Right lobe of liver (tissue), 4 donors: Measurements from ENCODE around the gene ZNF618.

Source experiments
- POLR2A ChIP-seq: fragments of 450-650 bp; IDR thresholded peaks from one replicate; pipeline ENCODE4 v1.6.1; 2017; ENCODE audit warnings: antibody characterized with exemption, mild to moderate bottlenecking
- TF ChIP-seq, protein P1 (sequence below), 4 donors: fragments of 200-600 bp in 3 of 4; fragments of 450-650 bp in 1 of 4; IDR thresholded peaks; one replicate each; pipeline versions ENCODE4 v1.5.1 to v1.8.0; 2016 to 2022; ENCODE audit warnings: antibody characterized with exemption in 4 of 4, mild to moderate bottlenecking in 2 of 4
- donor health status: DM: no; HTN: no; CAD: no.
- donor health status: DM: no; HTN: no; CAD: no.
- donor health status: DM: no; HTN: yes; CAD: no.

GRCh38 chr9:113873926-113874325 lies 2.2 kb upstream of the ZNF618 start:
- TF ChIP-seq POLR2A = no peak
- TF ChIP-seq, protein P1, sequence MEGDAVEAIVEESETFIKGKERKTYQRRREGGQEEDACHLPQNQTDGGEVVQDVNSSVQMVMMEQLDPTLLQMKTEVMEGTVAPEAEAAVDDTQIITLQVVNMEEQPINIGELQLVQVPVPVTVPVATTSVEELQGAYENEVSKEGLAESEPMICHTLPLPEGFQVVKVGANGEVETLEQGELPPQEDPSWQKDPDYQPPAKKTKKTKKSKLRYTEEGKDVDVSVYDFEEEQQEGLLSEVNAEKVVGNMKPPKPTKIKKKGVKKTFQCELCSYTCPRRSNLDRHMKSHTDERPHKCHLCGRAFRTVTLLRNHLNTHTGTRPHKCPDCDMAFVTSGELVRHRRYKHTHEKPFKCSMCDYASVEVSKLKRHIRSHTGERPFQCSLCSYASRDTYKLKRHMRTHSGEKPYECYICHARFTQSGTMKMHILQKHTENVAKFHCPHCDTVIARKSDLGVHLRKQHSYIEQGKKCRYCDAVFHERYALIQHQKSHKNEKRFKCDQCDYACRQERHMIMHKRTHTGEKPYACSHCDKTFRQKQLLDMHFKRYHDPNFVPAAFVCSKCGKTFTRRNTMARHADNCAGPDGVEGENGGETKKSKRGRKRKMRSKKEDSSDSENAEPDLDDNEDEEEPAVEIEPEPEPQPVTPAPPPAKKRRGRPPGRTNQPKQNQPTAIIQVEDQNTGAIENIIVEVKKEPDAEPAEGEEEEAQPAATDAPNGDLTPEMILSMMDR (IDR thresholded peaks at IDR 0.05) = no peak
